Spleen (tissue), 7 donors: ENCODE measurements around the gene CCAR1.

Experiments
- POLR2AphosphoS5 ChIP-seq, 3 donors: sonication (generic); formaldehyde crosslinking; IDR thresholded peaks; one replicate each; pipeline ENCODE4 v1.5.1; 2017; ENCODE audit warnings: antibody characterized with exemption in 3 of 3
- TF ChIP-seq, protein P1 (sequence below), 11 experiments: fragments of 200-600 bp in 7 of 11; fragments of 450-650 bp in 4 of 11; sonication (generic) in 4 of 11; IDR thresholded peaks in 8 of 11; conservative IDR thresholded peaks in 3 of 11; 1 replicate in 7 of 11; 2 replicates in 4 of 11; pipeline versions ENCODE4 v1.4.0 to v1.8.0; 2016 to 2021; ENCODE audit warnings: antibody characterized with exemption in 11 of 11, inconsistent platforms in 4 of 11, mild to moderate bottlenecking in 1 of 11
- donor health status: DM: no; HTN: no; CAD: no; lungs with moderate emphysema.
- donor health status: DM: no; HTN: no; CAD: no.
- donor health status: DM: no; HTN: no; CAD: no.

DNA sequence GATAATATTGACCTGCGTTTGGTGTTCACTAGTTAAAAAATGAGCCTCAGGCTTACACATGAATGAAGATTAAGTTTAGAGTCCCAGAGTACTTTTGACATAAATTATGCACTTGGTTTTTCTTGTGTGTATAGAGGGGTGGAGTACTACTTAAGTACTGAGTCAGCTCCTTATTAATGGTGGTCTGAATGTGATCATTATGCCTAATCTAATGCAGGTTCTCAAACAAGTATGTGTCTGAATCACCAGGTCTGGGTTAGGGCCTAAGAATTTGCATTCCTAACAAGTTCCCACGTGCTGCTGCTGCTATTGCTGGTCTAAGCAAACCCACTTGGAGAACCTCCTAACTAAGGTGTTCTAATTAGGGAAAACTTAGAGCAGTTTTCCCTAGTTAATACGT lies 75.6 kb downstream of the CCAR1 start:
- TF ChIP-seq, protein P1, sequence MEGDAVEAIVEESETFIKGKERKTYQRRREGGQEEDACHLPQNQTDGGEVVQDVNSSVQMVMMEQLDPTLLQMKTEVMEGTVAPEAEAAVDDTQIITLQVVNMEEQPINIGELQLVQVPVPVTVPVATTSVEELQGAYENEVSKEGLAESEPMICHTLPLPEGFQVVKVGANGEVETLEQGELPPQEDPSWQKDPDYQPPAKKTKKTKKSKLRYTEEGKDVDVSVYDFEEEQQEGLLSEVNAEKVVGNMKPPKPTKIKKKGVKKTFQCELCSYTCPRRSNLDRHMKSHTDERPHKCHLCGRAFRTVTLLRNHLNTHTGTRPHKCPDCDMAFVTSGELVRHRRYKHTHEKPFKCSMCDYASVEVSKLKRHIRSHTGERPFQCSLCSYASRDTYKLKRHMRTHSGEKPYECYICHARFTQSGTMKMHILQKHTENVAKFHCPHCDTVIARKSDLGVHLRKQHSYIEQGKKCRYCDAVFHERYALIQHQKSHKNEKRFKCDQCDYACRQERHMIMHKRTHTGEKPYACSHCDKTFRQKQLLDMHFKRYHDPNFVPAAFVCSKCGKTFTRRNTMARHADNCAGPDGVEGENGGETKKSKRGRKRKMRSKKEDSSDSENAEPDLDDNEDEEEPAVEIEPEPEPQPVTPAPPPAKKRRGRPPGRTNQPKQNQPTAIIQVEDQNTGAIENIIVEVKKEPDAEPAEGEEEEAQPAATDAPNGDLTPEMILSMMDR (IDR thresholded peaks at IDR 0.05 in 8 of 11, conservative IDR thresholded peaks at IDR 0.05 in 3 of 11), result no peak
- no peak for TF ChIP-seq POLR2AphosphoS5 (IDR thresholded peaks at IDR 0.05)
